Measurements from ENCODE around the gene ADAM22.

- TF ChIP-seq CTCF (IDR thresholded peaks at IDR 0.05) = no peak
- no peak for TF ChIP-seq POLR2AphosphoS5 (IDR thresholded peaks at IDR 0.05)
Observed at GRCh38 chr7:88117325-88117724, 183.3 kb downstream of the ADAM22 start.
